Hepatocyte (in vitro differentiated cells): Measurements from ENCODE around the gene NLRC3.

Experiments used
- EZH2phosphoT487 ChIP-seq: fragments of 200-600 bp; sonication (generic); IDR thresholded peaks from one replicate; pipeline ENCODE4 v1.6.1; 2018; ENCODE audit warnings: antibody characterized with exemption, mild to moderate bottlenecking, low read depth, moderate library complexity; ENCODE audit not compliant: unreplicated experiment, severe bottlenecking
- TF ChIP-seq, protein P1 (sequence below): fragments of 200-600 bp; sonication (generic); IDR thresholded peaks from 2 replicates; pipeline ENCODE4 v1.5.1; 2016; ENCODE audit warnings: antibody characterized with exemption, mild to moderate bottlenecking; ENCODE audit not compliant: poor library complexity

DNA sequence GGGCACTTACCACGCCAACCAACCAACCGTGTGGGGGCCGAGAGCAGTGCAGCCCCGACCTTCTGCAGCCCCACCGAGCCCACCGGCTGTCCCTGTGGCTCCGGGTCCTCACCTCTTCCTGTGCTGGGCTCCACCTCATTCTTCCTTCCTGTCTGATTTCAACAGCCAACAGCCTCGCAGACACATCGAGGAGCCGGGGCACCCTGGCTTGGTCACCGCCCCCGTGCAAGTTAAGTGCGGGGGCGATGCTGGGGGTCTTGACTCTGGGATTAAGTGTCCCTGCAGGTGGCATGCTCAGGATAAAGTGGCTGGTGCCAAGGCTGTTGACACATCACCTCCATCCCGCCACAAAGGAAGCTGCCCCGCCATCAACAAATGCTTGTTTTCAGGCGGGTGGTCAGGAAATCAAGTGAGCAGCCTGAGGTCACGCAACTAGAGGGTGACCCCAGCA is at the start of gene NLRC3:
- TF ChIP-seq, protein P1, sequence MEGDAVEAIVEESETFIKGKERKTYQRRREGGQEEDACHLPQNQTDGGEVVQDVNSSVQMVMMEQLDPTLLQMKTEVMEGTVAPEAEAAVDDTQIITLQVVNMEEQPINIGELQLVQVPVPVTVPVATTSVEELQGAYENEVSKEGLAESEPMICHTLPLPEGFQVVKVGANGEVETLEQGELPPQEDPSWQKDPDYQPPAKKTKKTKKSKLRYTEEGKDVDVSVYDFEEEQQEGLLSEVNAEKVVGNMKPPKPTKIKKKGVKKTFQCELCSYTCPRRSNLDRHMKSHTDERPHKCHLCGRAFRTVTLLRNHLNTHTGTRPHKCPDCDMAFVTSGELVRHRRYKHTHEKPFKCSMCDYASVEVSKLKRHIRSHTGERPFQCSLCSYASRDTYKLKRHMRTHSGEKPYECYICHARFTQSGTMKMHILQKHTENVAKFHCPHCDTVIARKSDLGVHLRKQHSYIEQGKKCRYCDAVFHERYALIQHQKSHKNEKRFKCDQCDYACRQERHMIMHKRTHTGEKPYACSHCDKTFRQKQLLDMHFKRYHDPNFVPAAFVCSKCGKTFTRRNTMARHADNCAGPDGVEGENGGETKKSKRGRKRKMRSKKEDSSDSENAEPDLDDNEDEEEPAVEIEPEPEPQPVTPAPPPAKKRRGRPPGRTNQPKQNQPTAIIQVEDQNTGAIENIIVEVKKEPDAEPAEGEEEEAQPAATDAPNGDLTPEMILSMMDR: no peak
- TF ChIP-seq EZH2phosphoT487: no peak
